H9 (cell line): ENCODE data around the gene AIPL1. TPM values are rescaled to one million over a fixed set of nuclear protein-coding genes. Genes with fewer than 3 reads are reported as not detected.

ENCODE experiments used
- DNase-seq: peaks from one replicate; pipeline ENCODE4 v3.0.0-alpha.2; 2017
- H2AFZ ChIP-seq: one replicate; pipeline ENCODE4 v1.6.1; 2013; ENCODE audit warnings: mild to moderate bottlenecking, low read length, control low read depth, moderate library complexity
- H2AK5ac ChIP-seq: 2 replicates; pipeline ENCODE4 v1.6.1; 2013; ENCODE audit warnings: low read length, control low read depth, mixed read lengths; ENCODE audit not compliant: insufficient read length
- H2BK120ac ChIP-seq: one replicate; pipeline ENCODE4 v1.6.1; 2013; ENCODE audit warnings: low read depth, mild to moderate bottlenecking, low read length, control low read depth, inconsistent platforms; ENCODE audit not compliant: poor library complexity, severe bottlenecking
- H2BK12ac ChIP-seq: 2 replicates; pipeline ENCODE4 v1.6.1; 2013; ENCODE audit warnings: low read length, control low read depth, mixed read lengths, low read depth; ENCODE audit not compliant: insufficient read length
- H2BK15ac ChIP-seq: 2 replicates; pipeline ENCODE4 v1.6.1; 2013; ENCODE audit warnings: low read depth, low read length, control low read depth
- H2BK20ac ChIP-seq: one replicate; pipeline ENCODE4 v1.6.1; 2013; ENCODE audit warnings: low read depth, mild to moderate bottlenecking, low read length, control low read depth, inconsistent platforms; ENCODE audit not compliant: poor library complexity, severe bottlenecking
- H2BK5ac ChIP-seq: 2 replicates; pipeline ENCODE4 v1.6.1; 2013; ENCODE audit warnings: low read length, control low read depth, mixed read lengths; ENCODE audit not compliant: insufficient read length
- H3K14ac ChIP-seq: 2 replicates; pipeline ENCODE4 v1.6.1; 2013; ENCODE audit warnings: low read length, control low read depth; ENCODE audit not compliant: insufficient read depth
- H3K18ac ChIP-seq: 2 replicates; pipeline ENCODE4 v1.6.1; 2013; ENCODE audit warnings: low read depth, mild to moderate bottlenecking, mixed read lengths, low read length, control low read depth; ENCODE audit not compliant: insufficient read length
- H3K23ac ChIP-seq: 2 replicates; pipeline ENCODE4 v1.6.1; 2013; ENCODE audit warnings: low read length, control low read depth, mixed read lengths, low read depth; ENCODE audit not compliant: insufficient read length
- H3K23me2 ChIP-seq: 2 replicates; pipeline ENCODE4 v1.6.1; 2013; ENCODE audit warnings: low read depth, mild to moderate bottlenecking, mixed read lengths, low read length, control low read depth; ENCODE audit not compliant: insufficient read length, poor library complexity, severe bottlenecking
- H3K27ac ChIP-seq: 2 replicates; pipeline ENCODE4 v1.5.1; 2013; ENCODE audit warnings: low read length, control low read depth, mixed read lengths, low read depth; ENCODE audit not compliant: insufficient read length
- H3K27me3 ChIP-seq: 2 replicates; pipeline ENCODE4 v1.6.1; 2013; ENCODE audit warnings: low read length, control low read depth, inconsistent platforms; ENCODE audit not compliant: insufficient read depth
- H3K4ac ChIP-seq: 2 replicates; pipeline ENCODE4 v1.6.1; 2013; ENCODE audit warnings: low read depth, mild to moderate bottlenecking, control low read depth, inconsistent platforms, low read length, moderate library complexity
- H3K4me1 ChIP-seq: 2 replicates; pipeline ENCODE4 v1.6.1; 2013; ENCODE audit warnings: low read length, control low read depth, inconsistent platforms; ENCODE audit not compliant: insufficient read depth
- H3K4me2 ChIP-seq: 2 replicates; pipeline ENCODE4 v1.6.1; 2013; ENCODE audit warnings: low read length, control low read depth, mixed read lengths; ENCODE audit not compliant: insufficient read length, insufficient read depth
- H3K56ac ChIP-seq: 2 replicates; pipeline ENCODE4 v1.6.1; 2013; ENCODE audit warnings: low read depth, mild to moderate bottlenecking, mixed read lengths, low read length, control low read depth; ENCODE audit not compliant: insufficient read length
- H3K79me1 ChIP-seq: 2 replicates; pipeline ENCODE4 v1.6.1; 2013; ENCODE audit warnings: low read depth, mild to moderate bottlenecking, moderate library complexity, low read length, control low read depth, inconsistent platforms; ENCODE audit not compliant: insufficient read depth, poor library complexity, severe bottlenecking
- H3K79me2 ChIP-seq: 2 replicates; pipeline ENCODE4 v1.6.1; 2013; ENCODE audit warnings: low read length, control low read depth, inconsistent platforms; ENCODE audit not compliant: insufficient read depth
- H3K9ac ChIP-seq: 2 replicates; pipeline ENCODE4 v1.6.1; 2013; ENCODE audit warnings: low read length, control low read depth, mixed read lengths; ENCODE audit not compliant: insufficient read length; ENCODE audit errors: extremely low read depth
- H3K9me3 ChIP-seq: one replicate; pipeline ENCODE4 v1.6.1; 2013; ENCODE audit warnings: low read depth, low read length, inconsistent platforms; ENCODE audit not compliant: control insufficient read depth
- H3T11ph ChIP-seq: one replicate; pipeline ENCODE4 v1.6.1; 2013; ENCODE audit warnings: mild to moderate bottlenecking, low read length, control low read depth, inconsistent platforms
- H4K20me1 ChIP-seq: one replicate; pipeline ENCODE4 v1.6.1; 2013; ENCODE audit not compliant: control insufficient read depth, insufficient read length, insufficient read depth
- H4K5ac ChIP-seq: 2 replicates; pipeline ENCODE4 v1.6.1; 2013; ENCODE audit warnings: low read depth, mild to moderate bottlenecking, mixed read lengths, low read length, control low read depth; ENCODE audit not compliant: insufficient read length
- H4K8ac ChIP-seq: replicated peaks from 2 replicates; pipeline ENCODE4 v1.6.1; 2013; ENCODE audit warnings: low read length, control low read depth, mixed read lengths, low read depth; ENCODE audit not compliant: insufficient read length
- H4K91ac ChIP-seq: 2 replicates; pipeline ENCODE4 v1.6.1; 2013; ENCODE audit warnings: low read depth, mild to moderate bottlenecking, moderate library complexity, mixed read lengths, low read length, control low read depth; ENCODE audit not compliant: insufficient read length
- H3K27ac Mint-ChIP-seq, 3 experiments: 2 replicates in 2 of 3; 3 replicates in 1 of 3; pipeline ENCODE4 v1.8.0; 2020 to 2021; ENCODE audit warnings: mixed read lengths in 3 of 3, mild to moderate bottlenecking in 1 of 3, moderate library complexity in 1 of 3
- H3K27me3 Mint-ChIP-seq: 2 replicates; pipeline ENCODE4 v1.8.0; 2021; ENCODE audit warnings: low read depth, mild to moderate bottlenecking, moderate library complexity, mixed read lengths
- H3K36me3 Mint-ChIP-seq, 3 experiments: 2 replicates in 2 of 3; 3 replicates in 1 of 3; pipeline ENCODE4 v1.8.0; 2020 to 2021; ENCODE audit warnings: low read depth in 3 of 3, mixed read lengths in 3 of 3; ENCODE audit not compliant: insufficient read depth in 1 of 3
- H3K4me1 Mint-ChIP-seq, 2 experiments: 2 replicates each; pipeline ENCODE4 v1.8.0; 2020; ENCODE audit warnings: mixed read lengths in 2 of 2
- H3K4me3 Mint-ChIP-seq, 2 experiments: 2 replicates in 1 of 2; 3 replicates in 1 of 2; pipeline ENCODE4 v1.8.0; 2020 to 2021; ENCODE audit warnings: mild to moderate bottlenecking in 2 of 2, mixed read lengths in 2 of 2, moderate library complexity in 1 of 2
- H3K9me3 Mint-ChIP-seq, 2 experiments: 2 replicates in 1 of 2; 3 replicates in 1 of 2; pipeline ENCODE4 v1.8.0; 2020; ENCODE audit warnings: mild to moderate bottlenecking in 2 of 2, mixed read lengths in 2 of 2, moderate library complexity in 1 of 2
- CTCF ChIP-seq: fragments of 200-600 bp; sonication (generic); conservative IDR thresholded peaks from 3 replicates; pipeline ENCODE4 v1.8.0; 2021; ENCODE audit warnings: antibody characterized with exemption, mild to moderate bottlenecking
- WGBS: extraction: QIAGEN DNeasy Blood & Tissue Kit; methylation state at CpG from one replicate; pipeline ENCODE4 v1.1.7; 2013; ENCODE audit warnings: missing lambda C conversion rate, low lambda C conversion rate, mixed read lengths; ENCODE audit not compliant: insufficient read length; ENCODE audit errors: extremely low coverage; 5-methylcytosine and 5-hydroxymethylcytosine counted together
- total RNA-seq: library from RNA; stranded (reverse); gene quantifications from 2 replicates; pipeline ENCODE4 v1.2.1, GENCODE V29; 2021

Gene AIPL1
- total RNA-seq, 1 experiment from 2014 or later, result 0.57 TPM

- H4K5ac ChIP-seq, result no peak overlapping the region
- peak; percentile 72 for DNase-seq
- no peak overlapping the region for H3K27ac Mint-ChIP-seq
- no peaks in the 10 kb centered on the region for H3K79me1 ChIP-seq
- peak overlapping the region; percentile 89 for H3K14ac ChIP-seq
- no peak overlapping the region for H2BK5ac ChIP-seq
- no CpG with 5 or more reads among the region's 35 CpGs for WGBS
- H2AK5ac ChIP-seq, result no peak overlapping the region
- H3K27me3 Mint-ChIP-seq, result no peaks in the 10 kb centered on the region; the same call in none of the 2 replicates
- H2AFZ ChIP-seq, result no peak overlapping the region
- H3K4me1 Mint-ChIP-seq, result peaks cover 48 to 59% of the 10 kb centered on the region in 2 experiments
- peak overlapping the region; percentile 13 for H4K91ac ChIP-seq
- H3K4me3 Mint-ChIP-seq, result peak overlapping the region; percentile 62 to 72
- TF ChIP-seq CTCF, result no peak
- H4K20me1 ChIP-seq, result no peaks in the 10 kb centered on the region
- H2BK120ac ChIP-seq, result no peak overlapping the region
- no peaks in the 10 kb centered on the region for H3K79me2 ChIP-seq
- H3K4me2 ChIP-seq, result peak overlapping the region; percentile 61
- H3K56ac ChIP-seq, result no peak overlapping the region
- H2BK12ac ChIP-seq, result no peak overlapping the region
- no peaks in the 10 kb centered on the region for H3K27me3 ChIP-seq
- H3K9ac ChIP-seq, result peak overlapping the region; percentile 8
- no peaks in the 10 kb centered on the region; a peak in 1 of 5 replicates for H3K9me3 Mint-ChIP-seq
- H3K18ac ChIP-seq, result peak overlapping the region; percentile 20
- no peak overlapping the region for H2BK20ac ChIP-seq
- H3K36me3 Mint-ChIP-seq, result peaks cover 4 to 17% (median 5%) of the 10 kb centered on the region in 3 experiments
- peaks cover 5% of the 10 kb centered on the region for H3K23me2 ChIP-seq
- no peak overlapping the region for H3T11ph ChIP-seq
- no peak overlapping the region for H2BK15ac ChIP-seq
- H3K9me3 ChIP-seq, result no peaks in the 10 kb centered on the region
- H3K4me1 ChIP-seq, result peaks cover 12% of the 10 kb centered on the region; the same call in 1 of the 2 replicates
- no peak overlapping the region for H3K23ac ChIP-seq
- no peak overlapping the region for H3K4ac ChIP-seq
- no peak overlapping the region for H4K8ac ChIP-seq
- H3K27ac ChIP-seq, result no peak overlapping the region
Observed at GRCh38 chr17:6454495-6455320, 19.8 kb upstream of the AIPL1 start.
